ENCODE results near the gene TCOF1. TPM values are rescaled to one million over a fixed set of nuclear protein-coding genes. Genes with fewer than 3 reads are reported as not detected.

The TCOF1 gene
- total and polyA plus RNA-seq, 2 of the 8 experiments (the other 6 are each of a cell fraction or from before 2014, with no cell fraction given): 35.9 to 170 TPM

- no peak overlapping the region for H2BK15ac ChIP-seq (ENCODE audit: low read length)
- no peak overlapping the region for H3K23ac ChIP-seq (ENCODE audit: insufficient read length)
- H3K36me3 ChIP-seq (ENCODE audit: control insufficient read depth in 2 of 4, insufficient read depth in 4 of 4, low read length in 3 of 4): peaks cover 11 to 36% (median 24%) of the 10 kb centered on the region in 4 experiments
- H3K4me1 ChIP-seq (replicated peaks in 1 of 4; ENCODE audit: control insufficient read depth in 3 of 4, insufficient read depth in 4 of 4, low read length in 3 of 4): peaks cover 0 to 4% (median under 1%) of the 10 kb centered on the region in 4 experiments; a peak in 3 of 7 replicates
- H3K9me3 ChIP-seq (ENCODE audit: insufficient read depth in 2 of 2, low read depth in 1 of 2, low read length in 1 of 2): no peaks in the 10 kb centered on the region
- no peak overlapping the region for H3K9ac ChIP-seq (replicated peaks in 1 of 4; ENCODE audit: extremely low read depth in 1 of 4, low read depth in 3 of 4, low read length in 3 of 4)
- H2BK12ac ChIP-seq (ENCODE audit: low read depth, low read length): no peak overlapping the region
- H3K4ac ChIP-seq (replicated peaks; ENCODE audit: insufficient read length, low read depth, low read length): no peak overlapping the region
- H2AK5ac ChIP-seq (ENCODE audit: low read depth, low read length): no peak overlapping the region
- 86% methylated on average over 5 of the region's 5 CpGs; no CpG with 5 or more reads in 1 of the 2 experiments for WGBS, 2 experiments (ENCODE audit: extremely low coverage in 1 of 2, insufficient coverage in 1 of 2, insufficient read length in 1 of 2, insufficient replicate concordance in 2 of 2, low coverage in 1 of 2, low lambda C conversion rate in 2 of 2, missing lambda C conversion rate in 1 of 2)
- no peaks in the 10 kb centered on the region for H3K79me2 ChIP-seq (ENCODE audit: control insufficient read depth in 1 of 2, insufficient read depth in 2 of 2, low read length in 2 of 2)
- H3K4me3 ChIP-seq (ENCODE audit: extremely low read depth in 1 of 4, insufficient read depth in 2 of 4, low read depth in 3 of 4, low read length in 4 of 4): no peak overlapping the region
- no peaks in the 10 kb centered on the region for H3K23me2 ChIP-seq (ENCODE audit: low read depth, low read length)
- FAIRE-seq (no peak), DNase-seq (ENCODE audit: low read depth in 1 of 2, low spot score in 2 of 2) (no peak)
- no peak overlapping the region for H2BK20ac ChIP-seq (ENCODE audit: low read length)
- H4K91ac ChIP-seq (replicated peaks; ENCODE audit: insufficient read length, low read length): no peak overlapping the region
- H3K27me3 ChIP-seq (replicated peaks in 1 of 4; ENCODE audit: control insufficient read depth in 3 of 4, extremely low read depth in 1 of 4, insufficient read depth in 3 of 4, low read length in 3 of 4): no peaks in the 10 kb centered on the region
- CTCF ChIA-PET (ENCODE audit: partially characterized antibody): interaction anchor here (1.0 to 16.9 kb wide), 7 partner anchors 9 to 148 kb away, joined by 3 to 274 read pairs (median 10); no protein-coding TSS in a partner anchor
- no peak overlapping the region for H2AFZ ChIP-seq (ENCODE audit: low read length)
- H3K79me1 ChIP-seq (ENCODE audit: low read depth, low read length): no peaks in the 10 kb centered on the region
- no peak overlapping the region for H3K56ac ChIP-seq (replicated peaks; ENCODE audit: insufficient read length, low read depth, low read length)
- no peak overlapping the region for H3K27ac ChIP-seq (ENCODE audit: low read depth, low read length)
- H3K18ac ChIP-seq (ENCODE audit: extremely low read depth, low read length): no peak overlapping the region
- H3K14ac ChIP-seq (ENCODE audit: insufficient read length): no peak overlapping the region
- no peak overlapping the region for H4K8ac ChIP-seq (ENCODE audit: extremely low read depth, insufficient read depth, low read length)
- POLR2A ChIA-PET (ENCODE audit: partially characterized antibody): interaction anchor here (0.6 to 19.1 kb wide), 11 partner anchors 7 to 950 kb away, joined by 3 to 455 read pairs (median 5); partner anchors contain the start of genes CD74, RPS14 and TCOF1
- peaks cover 6 to 8% of the 10 kb centered on the region in 2 experiments for H4K20me1 ChIP-seq (replicated peaks in 1 of 2; ENCODE audit: control insufficient read depth in 1 of 2, insufficient read depth in 2 of 2, low read length in 2 of 2)
- no peak overlapping the region for H2BK5ac ChIP-seq (ENCODE audit: low read depth, low read length)
- H4K5ac ChIP-seq (ENCODE audit: insufficient read length, low read depth, low read length): no peak overlapping the region
- no peak overlapping the region for H3K4me2 ChIP-seq (ENCODE audit: insufficient read depth in 1 of 2, low read depth in 2 of 2, low read length in 2 of 2)
- H2BK120ac ChIP-seq (replicated peaks; ENCODE audit: low read depth, low read length): no peak overlapping the region
- TF ChIP-seq MAFK (IDR thresholded peaks at IDR 0.05; ENCODE audit: low read depth, low read length) (no peak), RNF2 (IDR thresholded peaks at IDR 0.05; ENCODE audit: borderline replicate concordance, low read depth, low read length, missing control alignments, poor library complexity, severe bottlenecking) (no peak), NRF1 (IDR thresholded peaks at IDR 0.05; ENCODE audit: low read depth, low read length) (no peak), HDAC2 (IDR thresholded peaks at IDR 0.05; ENCODE audit: borderline replicate concordance in 1 of 2, low read depth in 2 of 2, low read length in 2 of 2) (no peak)
- TF ChIP-seq, protein P1, sequence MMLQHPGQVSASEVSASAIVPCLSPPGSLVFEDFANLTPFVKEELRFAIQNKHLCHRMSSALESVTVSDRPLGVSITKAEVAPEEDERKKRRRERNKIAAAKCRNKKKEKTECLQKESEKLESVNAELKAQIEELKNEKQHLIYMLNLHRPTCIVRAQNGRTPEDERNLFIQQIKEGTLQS (IDR thresholded peaks at IDR 0.05; ENCODE audit: insufficient read depth, low read depth, low read length): no peak
These were observed 46.6 kb downstream of the TCOF1 start for GRCh38 chr5:150404121-150404520.
